Retinal pigment epithelial cell (primary cell): Measurements from ENCODE around the gene CCDC12.
A peak's percentile ranks its signal among the peaks of the same experiment; 100 is the strongest.

Source experiments
- DNase-seq: peaks from one replicate; pipeline ENCODE4 v3.0.0-alpha.2; 2010; ENCODE audit warnings: low read depth
- H3K4me3 ChIP-seq: 2 replicates; pipeline ENCODE4 v1.5.1; 2011; ENCODE audit warnings: mild to moderate bottlenecking, low read length, control low read depth, moderate library complexity
- CTCF ChIP-seq: conservative IDR thresholded peaks from 2 replicates; pipeline ENCODE4 v1.5.1; 2011; ENCODE audit warnings: low read depth, low read length, control low read depth, inconsistent platforms

The CCDC12 gene

GRCh38 chr3:46987743-46988401 is 11.3 kb upstream of the CCDC12 start:
- no peak for DNase-seq
- H3K4me3 ChIP-seq = no peak overlapping the region
- TF ChIP-seq CTCF = no peak

- H3K4me3 ChIP-seq = no peak overlapping the region
- TF ChIP-seq CTCF = peak; percentile 5
- no peak for DNase-seq
These were observed 10.8 kb upstream of the CCDC12 start for GRCh38 chr3:46987319-46987742.

GRCh38 chr3:46986782-46987310 is 10.3 kb upstream of the CCDC12 start:
- TF ChIP-seq CTCF = no peak

GRCh38 chr3:46986055-46986730 is 9.6 kb upstream of the CCDC12 start:
- no peak overlapping the region for H3K4me3 ChIP-seq
- no peak for DNase-seq
- TF ChIP-seq CTCF = no peak

More at GRCh38 chr3:46986782-46987310, 10.3 kb upstream of the CCDC12 start:
- no peak for DNase-seq
- H3K4me3 ChIP-seq = no peak overlapping the region

- no peak for TF ChIP-seq CTCF
- H3K4me3 ChIP-seq = no peak overlapping the region
- no peak for DNase-seq
These were observed 9.0 kb upstream of the CCDC12 start for GRCh38 chr3:46985588-46985987.

GRCh38 chr3:46984591-46985459 is 8.3 kb upstream of the CCDC12 start:
- no peak for TF ChIP-seq CTCF
- no peak overlapping the region for H3K4me3 ChIP-seq
- DNase-seq = no peak
